Measurements from ENCODE around the gene GLYATL2.

Gene GLYATL2

DNA sequence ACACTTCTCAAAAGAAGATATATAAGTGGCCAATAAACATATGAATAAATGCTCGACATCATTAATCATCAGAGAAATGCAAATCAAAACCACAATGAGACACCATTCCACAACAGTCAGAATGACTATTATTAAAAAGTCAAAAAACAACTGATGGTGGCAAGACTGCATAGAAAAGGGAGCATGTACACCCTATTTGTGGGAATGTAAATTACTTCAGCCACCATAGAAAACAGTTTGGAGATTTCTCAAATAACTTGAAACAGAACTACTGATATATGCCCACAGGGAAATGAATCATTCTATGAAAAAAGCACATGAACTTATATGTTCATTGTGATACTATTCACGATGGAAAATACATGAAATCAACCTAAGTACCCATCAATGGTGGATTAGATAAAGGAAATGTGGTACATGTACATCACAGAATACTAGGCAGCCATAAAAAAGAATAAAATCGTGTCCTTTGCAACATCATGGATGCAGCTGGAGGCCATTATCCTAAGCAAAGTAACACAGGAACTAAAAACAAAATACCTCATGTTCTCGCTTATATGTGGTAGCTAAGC lies 42.4 kb downstream of the GLYATL2 start:
- in situ Hi-C loops (cut with MboI; ENCODE audit: low sequenced_read_pairs), result no loop called here

DNA sequence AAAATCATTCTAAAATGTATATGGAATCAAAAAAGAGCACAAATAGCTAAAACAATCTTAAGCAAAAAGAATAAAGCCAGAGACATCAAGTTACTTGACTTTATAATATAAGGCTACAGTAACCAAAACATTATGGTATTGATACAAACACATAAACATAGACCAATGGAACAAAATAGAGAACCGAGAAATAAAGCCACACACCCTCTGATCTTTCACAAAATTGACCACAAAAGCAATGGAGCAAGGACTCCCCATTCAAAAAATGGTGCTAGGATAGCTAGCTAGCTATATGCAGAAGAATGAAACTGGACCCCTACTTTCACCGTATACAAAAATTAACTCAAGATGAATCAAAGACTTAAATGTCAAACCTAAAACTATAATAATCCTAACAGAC lies 43.2 kb downstream of the GLYATL2 start:
- in situ Hi-C loops (cut with MboI; ENCODE audit: low sequenced_read_pairs), result no loop called here

DNA sequence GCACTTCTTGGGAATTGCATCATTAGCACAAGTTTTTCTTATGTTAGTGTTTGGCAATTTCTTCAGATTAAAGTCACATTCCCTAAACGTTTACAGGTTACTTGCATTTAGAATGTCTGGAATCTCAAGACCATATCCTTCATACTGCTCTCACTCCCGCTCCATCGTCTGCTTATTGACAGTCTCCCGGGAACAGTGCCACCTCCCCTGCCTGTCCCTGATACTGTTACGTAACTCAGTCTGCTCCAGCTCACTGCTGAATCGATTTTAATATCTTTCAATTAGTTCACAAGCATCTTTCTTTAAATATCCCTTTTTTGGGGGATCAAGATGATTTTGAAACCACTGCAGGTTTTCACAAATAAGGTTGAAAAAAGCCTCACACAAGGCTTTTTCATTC lies 48.2 kb downstream of the GLYATL2 start:
- in situ Hi-C loops (cut with MboI; ENCODE audit: low sequenced_read_pairs), result no loop called here

DNA sequence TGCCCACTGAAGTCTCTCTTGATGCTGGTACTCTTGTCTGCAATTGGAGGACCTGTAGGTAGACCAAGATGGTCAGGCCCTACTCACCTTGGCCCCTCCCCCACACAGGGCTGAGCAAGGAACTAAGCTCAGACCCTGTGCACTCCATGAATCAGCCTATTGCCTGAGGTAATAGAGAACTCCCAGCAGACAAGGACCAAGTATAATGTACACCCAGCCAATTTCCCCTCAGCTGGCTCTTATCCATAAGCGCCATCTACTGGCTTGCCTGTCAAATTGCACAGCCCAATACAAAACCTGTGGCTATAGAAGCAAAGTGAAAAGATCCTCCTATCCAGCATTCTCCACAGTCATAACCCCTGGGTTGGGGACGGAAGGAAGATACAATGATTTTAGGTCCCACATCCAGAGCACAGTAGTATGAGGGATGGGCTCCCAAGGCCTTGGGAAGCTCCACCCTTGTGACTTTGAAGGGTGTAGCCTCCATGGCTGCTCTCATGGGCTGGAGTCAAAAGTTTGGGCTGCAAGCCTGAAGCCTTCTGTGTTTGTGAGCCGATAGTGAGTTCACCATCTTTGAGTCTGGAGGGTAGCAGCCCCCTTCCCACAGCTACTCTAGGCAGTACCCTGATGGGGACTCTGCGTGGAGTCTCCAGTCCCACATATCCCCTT lies 56.0 kb downstream of the GLYATL2 start:
- in situ Hi-C loops (cut with MboI; ENCODE audit: low sequenced_read_pairs), result no loop called here

DNA sequence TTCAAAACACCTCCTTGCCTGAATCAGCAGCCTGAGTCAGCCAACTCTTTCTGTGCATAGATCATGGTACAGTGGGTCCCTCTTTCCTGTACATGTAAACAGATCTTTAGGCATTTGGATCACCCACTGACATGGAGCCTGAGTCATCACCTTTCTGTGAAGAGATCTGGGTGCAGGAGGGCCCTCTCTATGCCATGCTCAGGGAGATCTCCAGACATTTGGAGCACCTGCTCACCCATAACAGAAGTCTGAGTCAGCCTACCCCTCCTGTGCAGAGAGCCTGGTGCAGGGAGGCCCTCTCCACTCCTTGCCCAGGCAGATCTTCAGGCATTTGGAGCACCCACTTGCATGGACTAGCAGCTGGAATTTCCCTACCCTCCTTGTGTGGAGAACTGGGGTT lies 56.6 kb downstream of the GLYATL2 start:
- in situ Hi-C loops (cut with MboI; ENCODE audit: low sequenced_read_pairs), result no loop called here

DNA sequence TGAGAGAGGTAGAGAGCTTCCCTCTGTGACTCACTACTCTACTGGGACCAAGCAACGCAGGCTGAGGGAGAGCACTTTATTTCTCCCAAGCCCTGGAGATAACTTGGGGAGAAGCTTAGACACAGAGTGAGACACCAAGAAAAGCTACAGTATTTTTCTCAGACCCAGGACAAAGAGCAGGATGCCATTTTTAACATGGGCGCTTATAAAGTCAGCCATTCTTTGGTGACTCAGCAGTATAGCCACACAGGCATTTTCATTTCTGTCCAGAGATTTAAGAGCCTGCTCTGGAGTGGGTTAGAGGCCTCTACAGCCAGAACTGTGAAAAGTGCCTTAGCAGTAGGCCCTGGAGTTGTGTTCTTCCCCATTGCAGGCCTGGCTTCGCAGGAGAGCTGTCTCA lies 57.8 kb downstream of the GLYATL2 start:
- in situ Hi-C loops (cut with MboI; ENCODE audit: low sequenced_read_pairs), result no loop called here

DNA sequence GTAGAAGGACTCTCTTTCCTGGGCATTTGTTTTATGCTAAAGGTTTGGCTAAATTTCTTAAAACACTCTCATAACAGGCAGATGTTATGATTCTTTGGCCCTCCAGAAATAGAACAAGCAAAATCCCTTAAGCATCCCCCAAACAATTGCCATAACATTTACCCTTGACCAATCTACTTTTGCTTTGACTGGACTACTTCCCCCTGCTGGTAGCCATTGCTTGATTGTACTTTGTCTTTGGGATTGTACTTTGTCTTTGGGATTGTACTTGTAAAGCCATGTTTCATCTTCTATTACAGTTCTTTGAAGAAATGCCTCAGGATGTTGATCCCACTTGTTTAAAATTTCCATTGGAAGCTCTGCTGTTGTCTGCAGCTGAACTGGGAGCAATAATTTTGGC lies 59.5 kb downstream of the GLYATL2 start:
- in situ Hi-C loops (cut with MboI; ENCODE audit: low sequenced_read_pairs), result no loop called here

Data from hTERT RPE-1 (cell line).